ENCODE measurements around the gene FANCC.

The FANCC gene

DNA sequence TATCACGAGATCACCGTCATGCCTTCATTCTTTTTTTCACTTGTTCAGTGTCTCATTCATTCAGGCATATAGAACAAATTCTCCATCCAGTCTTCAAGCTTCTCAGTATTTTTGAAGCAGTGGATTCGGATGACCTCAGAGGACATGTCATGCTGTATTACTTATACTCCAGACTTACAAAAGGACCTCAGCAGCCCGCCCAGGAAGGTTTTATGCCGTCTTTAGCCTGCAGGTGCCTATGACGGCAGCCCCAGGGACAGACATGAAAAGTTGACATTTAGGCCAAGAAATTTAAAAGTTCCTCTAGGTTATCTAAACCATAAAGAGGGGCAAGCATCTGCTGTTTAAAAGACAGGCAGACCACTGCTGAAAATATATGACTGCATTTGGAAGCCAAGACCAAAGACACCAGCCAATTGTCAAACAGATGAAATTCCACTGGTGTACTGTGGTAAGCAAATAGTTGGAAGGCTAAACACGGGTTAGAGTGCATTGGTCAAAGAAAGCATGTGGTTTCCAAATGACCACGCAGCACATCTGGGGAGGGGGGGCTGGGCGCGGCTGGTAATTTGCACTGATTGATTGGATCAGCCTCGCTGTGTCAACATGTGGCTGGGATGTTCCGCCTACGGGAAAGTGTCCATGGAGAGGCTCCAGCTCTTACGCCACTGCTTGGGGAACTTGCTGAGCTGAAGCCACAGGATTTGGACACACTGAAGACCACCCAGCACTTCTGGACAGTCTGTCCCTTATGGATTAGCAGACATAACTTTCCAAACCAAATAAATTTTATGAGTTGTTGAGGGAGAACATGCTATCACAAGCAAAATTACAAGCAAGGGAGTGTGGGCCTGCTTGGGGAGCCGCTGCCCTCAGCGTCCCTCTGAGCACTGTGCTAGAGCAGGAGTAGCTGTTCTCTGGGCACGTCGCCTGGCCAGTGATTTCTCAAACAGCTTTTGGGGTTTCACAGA is 173.6 kb downstream of the FANCC start:
- no peak for DNase-seq (ENCODE audit: low spot score)

DNA sequence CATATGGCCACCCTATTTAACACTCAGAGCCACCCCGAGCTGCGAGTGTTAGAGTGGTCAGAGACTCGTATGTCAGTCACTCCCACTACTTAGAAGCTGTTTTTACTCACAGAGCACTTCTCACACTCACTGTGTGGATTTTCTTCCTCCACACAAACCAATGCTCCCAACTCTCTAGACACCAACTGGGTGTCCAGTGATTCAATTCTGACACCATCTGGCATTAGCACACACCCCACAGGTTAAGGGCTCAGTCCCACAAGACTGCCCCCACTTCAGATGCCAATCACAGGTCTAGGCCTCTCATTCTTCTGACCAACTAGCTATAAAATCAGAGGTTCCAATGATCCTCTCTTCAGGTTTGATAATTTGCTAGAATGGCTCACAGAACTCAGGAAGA is 174.8 kb downstream of the FANCC start:
- no peak for DNase-seq (ENCODE audit: low spot score)

GRCh38 chr9:95142315-95142714 is 175.2 kb downstream of the FANCC start:
- DNase-seq (ENCODE audit: low spot score), result no peak

DNA sequence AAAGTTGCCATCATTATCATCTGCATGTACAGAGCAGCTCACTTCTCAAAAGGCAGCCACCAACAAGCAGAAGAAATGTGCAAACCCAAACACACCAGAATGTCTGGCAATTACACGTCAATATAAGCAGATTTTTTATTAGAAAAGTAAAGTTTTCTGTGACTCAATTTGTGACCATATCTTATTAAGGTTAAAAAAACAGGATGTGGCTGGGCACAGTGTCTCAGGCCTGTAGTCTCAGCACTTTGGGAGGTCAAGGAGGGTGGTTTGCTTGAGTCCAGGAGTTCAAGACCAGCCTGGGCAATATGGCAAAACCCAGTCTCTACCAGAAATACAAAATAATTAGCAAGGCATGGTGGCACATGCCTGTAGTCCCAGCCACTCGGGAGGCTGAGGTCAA is 176.7 kb downstream of the FANCC start:
- DNase-seq (ENCODE audit: low spot score), result no peak

DNA sequence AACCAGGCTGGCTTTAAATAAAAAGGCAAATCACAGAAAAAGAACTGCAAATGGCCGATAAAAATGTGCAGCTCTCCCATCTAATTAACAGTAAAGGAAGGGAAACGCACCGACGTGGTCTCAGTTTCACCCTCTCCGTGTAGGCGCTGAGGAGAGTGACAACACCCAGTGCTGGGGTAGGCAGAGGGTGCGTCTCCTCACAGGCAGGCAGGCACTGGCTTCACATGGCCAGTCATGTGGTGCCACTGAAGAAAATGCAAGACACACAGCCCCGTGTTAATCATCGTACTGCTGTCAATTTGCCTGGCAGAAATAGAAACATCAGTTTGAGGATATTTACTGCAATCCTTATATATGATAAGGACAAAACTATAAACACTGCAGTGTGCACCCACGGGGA is 178.4 kb downstream of the FANCC start:
- DNase-seq (ENCODE audit: low spot score), result no peak

GRCh38 chr9:95138474-95138873 is 179.0 kb downstream of the FANCC start:
- DNase-seq (ENCODE audit: low spot score), result no peak

DNA sequence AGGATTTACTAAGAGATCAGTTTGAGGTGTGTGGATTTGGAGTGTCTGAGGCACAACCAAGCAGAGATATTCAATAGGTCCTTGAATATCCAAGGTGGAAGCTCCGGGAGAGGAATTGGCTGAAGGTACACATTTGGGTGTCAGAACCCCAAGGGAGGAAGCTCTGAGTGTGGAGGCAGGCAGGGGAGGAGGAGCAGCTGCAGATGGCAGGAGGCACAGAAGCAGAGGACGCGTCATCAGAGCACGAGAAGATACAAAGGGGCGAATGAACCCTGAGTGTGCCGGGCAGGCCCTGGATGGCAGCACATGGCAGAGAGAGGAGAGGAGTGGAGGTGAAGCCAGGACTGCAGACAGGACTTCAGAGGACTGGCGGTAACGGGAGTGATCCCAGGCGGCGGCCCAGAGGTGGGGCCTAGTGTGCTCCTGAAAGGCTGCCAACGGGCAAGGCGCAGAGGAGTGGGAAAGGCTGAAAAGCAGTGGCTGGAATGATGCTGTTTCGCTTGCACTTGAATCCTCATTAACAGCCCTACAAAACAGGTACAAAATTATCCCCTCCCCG is 179.8 kb downstream of the FANCC start:
- DNase-seq (ENCODE audit: low spot score), result no peak

DNA sequence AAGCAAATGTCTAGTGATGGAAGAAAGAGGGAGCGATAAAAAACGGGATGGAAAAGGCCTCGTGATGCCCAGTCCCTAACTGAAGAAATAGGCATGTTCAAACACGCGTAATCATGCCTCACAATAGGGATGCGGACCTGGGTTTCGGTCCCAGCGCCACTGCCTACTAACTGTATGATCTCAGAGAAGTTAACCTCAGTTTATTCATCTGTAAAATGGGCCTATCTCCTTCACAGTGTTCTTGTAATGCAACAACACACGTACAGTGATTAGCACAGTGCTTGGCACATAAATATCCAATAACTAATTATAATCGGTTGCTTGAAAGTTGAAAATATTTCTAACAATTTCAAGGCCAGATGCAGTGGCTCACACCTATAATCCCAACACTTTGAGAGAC is 181.8 kb downstream of the FANCC start:
- DNase-seq (ENCODE audit: low spot score), result no peak

DNA sequence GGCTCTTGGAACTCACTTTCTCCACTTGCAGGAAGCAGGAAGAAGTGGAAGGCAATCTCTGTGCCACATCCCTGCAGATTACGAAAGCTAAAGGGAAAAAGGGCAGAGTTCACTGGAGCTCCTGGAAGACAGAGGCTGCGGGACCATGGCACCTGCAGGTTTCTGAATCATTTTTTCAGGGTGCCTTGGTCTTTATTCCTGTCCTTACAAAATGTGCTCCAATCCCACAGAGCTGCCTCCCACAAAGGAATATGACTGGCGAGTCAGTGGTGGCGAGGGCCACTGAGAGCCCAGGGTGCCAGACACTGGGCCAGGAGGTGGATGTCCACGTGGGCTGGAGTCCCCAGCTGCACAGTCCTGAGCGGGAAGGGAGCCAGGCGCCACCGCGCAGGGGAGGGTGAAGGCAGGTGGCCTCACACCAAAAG is 183.0 kb downstream of the FANCC start:
- DNase-seq (ENCODE audit: low spot score), result no peak

- DNase-seq (ENCODE audit: low spot score), result no peak
Observed at GRCh38 chr9:95133325-95133705, 184.2 kb downstream of the FANCC start.

- no peak for DNase-seq (ENCODE audit: low spot score)
Observed at GRCh38 chr9:95132366-95133324, 184.9 kb downstream of the FANCC start.

DNA sequence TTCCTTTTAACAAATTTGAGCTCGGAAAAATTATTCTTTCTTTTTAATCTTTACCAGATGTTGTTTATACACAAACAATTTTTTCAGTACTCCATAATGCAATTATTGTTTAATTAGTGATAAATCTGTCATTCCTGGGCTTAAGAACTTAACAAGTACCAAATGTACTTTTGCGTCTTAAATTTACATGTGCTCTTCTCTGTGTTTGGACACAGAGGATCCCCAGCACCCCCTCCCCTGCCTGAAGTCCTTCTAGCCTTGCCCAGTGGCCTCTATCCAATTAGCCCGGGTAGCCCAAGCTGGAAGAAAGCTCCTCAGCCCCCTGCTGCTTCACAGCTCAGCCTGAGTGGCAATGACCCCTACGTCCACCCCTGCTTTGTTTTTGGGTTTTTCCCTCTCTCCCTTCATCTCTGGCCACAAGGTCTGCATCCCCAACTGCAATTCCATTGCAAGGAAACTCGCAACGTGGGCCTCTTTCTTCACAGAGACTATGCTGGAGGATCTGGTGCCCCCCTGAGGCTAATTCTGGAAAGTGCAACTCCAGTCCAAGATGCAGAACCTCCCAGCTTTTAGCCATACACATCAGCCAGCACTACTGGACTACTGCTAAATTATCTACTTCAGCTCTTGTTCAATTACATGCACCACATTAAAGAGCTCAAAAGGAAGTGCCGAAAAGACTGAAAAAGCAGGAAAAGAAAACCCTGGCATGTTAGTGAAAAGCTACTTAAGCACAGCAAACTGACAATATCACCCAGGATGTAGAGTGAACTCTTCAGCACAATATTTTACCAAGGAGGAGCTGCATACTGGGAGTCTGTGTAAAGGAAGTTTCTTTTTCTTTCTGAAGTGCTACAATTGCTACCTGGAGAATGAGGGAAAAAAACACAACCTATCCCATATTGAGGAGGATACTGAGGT is 186.2 kb downstream of the FANCC start:
- peak; percentile 82 for DNase-seq (ENCODE audit: low spot score)

DNA sequence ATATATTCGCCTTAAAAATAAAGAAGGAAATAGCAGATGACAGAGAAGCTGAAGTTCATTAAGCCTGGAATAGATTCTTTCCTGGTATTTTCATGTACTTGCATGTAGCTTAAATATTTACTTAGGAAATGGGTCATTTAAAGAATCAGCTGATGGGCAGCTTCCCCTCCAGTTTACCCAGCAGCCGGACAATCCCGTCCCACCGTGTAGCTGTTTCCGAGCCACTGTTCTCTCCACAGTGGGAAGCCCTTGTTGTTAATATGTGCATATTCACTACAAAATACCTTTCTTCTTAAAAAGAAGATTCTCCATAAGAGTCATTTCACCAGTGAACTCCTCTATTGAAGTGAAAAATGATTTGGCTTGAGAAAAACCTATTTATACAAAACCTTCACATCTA is 187.0 kb downstream of the FANCC start:
- no peak for DNase-seq (ENCODE audit: low spot score)

GRCh38 chr9:95129476-95130291 is 187.8 kb downstream of the FANCC start:
- no peak for DNase-seq (ENCODE audit: low spot score)

GRCh38 chr9:95128177-95128524 is 189.4 kb downstream of the FANCC start:
- DNase-seq (ENCODE audit: low spot score), result no peak

GRCh38 chr9:95127249-95128176 is 190.0 kb downstream of the FANCC start:
- DNase-seq (ENCODE audit: low spot score), result peak; percentile 89

GRCh38 chr9:95126739-95127138 is 190.8 kb downstream of the FANCC start:
- DNase-seq (ENCODE audit: low spot score), result no peak

DNA sequence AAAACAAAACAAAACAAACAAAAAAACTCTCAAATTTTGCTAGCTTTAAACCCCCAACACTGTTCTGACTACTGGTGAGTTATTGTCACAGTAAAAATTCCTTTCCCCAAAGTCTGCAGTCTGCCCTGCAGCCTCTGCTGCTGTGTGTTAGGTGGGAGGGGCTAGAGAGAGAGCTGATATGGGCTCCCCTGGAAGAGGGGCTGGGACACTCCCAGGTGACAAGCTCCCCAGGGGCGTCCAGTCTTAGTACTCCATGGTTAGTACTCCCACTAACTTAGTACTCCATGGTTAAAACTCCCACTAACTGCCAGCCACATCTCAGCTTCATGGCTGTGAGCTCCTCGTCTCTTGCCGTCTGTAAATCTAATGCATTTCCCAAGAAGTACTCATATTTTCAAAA is 191.9 kb downstream of the FANCC start:
- DNase-seq (ENCODE audit: low spot score), result no peak

GRCh38 chr9:95124582-95125367 is 192.7 kb downstream of the FANCC start:
- DNase-seq (ENCODE audit: low spot score), result no peak

All from globus pallidus (tissue), 1 donor.